Liver (tissue), 9 donors: ENCODE data around the gene OPTC. TPM values are rescaled to one million over a fixed set of nuclear protein-coding genes. Genes with fewer than 3 reads are reported as not detected.
"Not testable (repeated sequence)": the region's sequence is repeated elsewhere in the genome, so short reads cannot be mapped to it uniquely, and the experiment has no call there.

Experiments used
- DNase-seq: peaks from one replicate; pipeline ENCODE4 v3.0.0-alpha.2; 2017; ENCODE audit warnings: low spot score
- H3K27ac ChIP-seq, 2 donors: one replicate each; pipeline ENCODE4 v1.7.0; 2013; ENCODE audit warnings: inconsistent platforms in 2 of 2, low read length in 2 of 2, control low read depth in 1 of 2, low read depth in 1 of 2, mild to moderate bottlenecking in 1 of 2
- H3K27me3 ChIP-seq, 4 donors: one replicate each; pipeline versions ENCODE4 v1.6.1 to v1.7.0; 2013; ENCODE audit warnings: low read length in 3 of 4, inconsistent platforms in 1 of 4, mild to moderate bottlenecking in 1 of 4, moderate library complexity in 1 of 4; ENCODE audit not compliant: control insufficient read depth in 4 of 4, insufficient read depth in 4 of 4
- H3K36me3 ChIP-seq, 4 donors: one replicate each; pipeline versions ENCODE4 v1.6.1 to v1.7.0; 2013; ENCODE audit warnings: low read length in 3 of 4, mild to moderate bottlenecking in 3 of 4, low read depth in 1 of 4, moderate library complexity in 1 of 4; ENCODE audit not compliant: control insufficient read depth in 4 of 4, insufficient read depth in 3 of 4
- H3K4me1 ChIP-seq, 4 donors: one replicate each; pipeline versions ENCODE4 v1.6.1 to v1.7.0; 2013; ENCODE audit warnings: low read length in 3 of 4, mild to moderate bottlenecking in 3 of 4, moderate library complexity in 1 of 4; ENCODE audit not compliant: control insufficient read depth in 4 of 4, insufficient read depth in 4 of 4
- H3K4me3 ChIP-seq, 3 donors: one replicate each; pipeline versions ENCODE4 v1.6.1 to v1.7.0; 2013; ENCODE audit warnings: low read length in 3 of 3, control low read depth in 1 of 3, low read depth in 1 of 3, mild to moderate bottlenecking in 1 of 3
- H3K9ac ChIP-seq, 2 donors: one replicate each; pipeline ENCODE4 v1.7.0; 2013; ENCODE audit warnings: low read length in 2 of 2, mild to moderate bottlenecking in 2 of 2, moderate library complexity in 2 of 2, control low read depth in 1 of 2, low read depth in 1 of 2
- H3K9me3 ChIP-seq, 4 donors: one replicate each; pipeline versions ENCODE4 v1.6.1 to v1.7.0; 2013; ENCODE audit warnings: low read length in 3 of 4; ENCODE audit not compliant: control insufficient read depth in 4 of 4
- FOXA2 ChIP-seq: IDR thresholded peaks from 2 replicates; pipeline ENCODE4 v1.6.1; 2016; ENCODE audit warnings: antibody characterized with exemption
- JUND ChIP-seq, 2 donors: IDR thresholded peaks; 2 replicates each; pipeline ENCODE4 v1.6.1; 2016; ENCODE audit warnings: antibody characterized with exemption in 2 of 2
- MAX ChIP-seq: IDR thresholded peaks from 2 replicates; pipeline ENCODE4 v1.6.1; 2016; ENCODE audit warnings: antibody characterized with exemption
- NR2F2 ChIP-seq: IDR thresholded peaks from 2 replicates; pipeline ENCODE4 v1.6.1; 2016; ENCODE audit warnings: antibody characterized with exemption
- REST ChIP-seq: IDR thresholded peaks from 2 replicates; pipeline ENCODE4 v1.6.1; 2016; ENCODE audit warnings: antibody characterized with exemption, mild to moderate bottlenecking
- RXRA ChIP-seq, 2 donors: IDR thresholded peaks; 2 replicates each; pipeline ENCODE4 v1.6.1; 2017 to 2018; ENCODE audit warnings: antibody characterized with exemption in 2 of 2, mild to moderate bottlenecking in 1 of 2
- SP1 ChIP-seq: IDR thresholded peaks from 2 replicates; pipeline ENCODE4 v1.6.1; 2018; ENCODE audit warnings: antibody characterized with exemption, mild to moderate bottlenecking
- TAF1 ChIP-seq: conservative IDR thresholded peaks from 2 replicates; pipeline ENCODE4 v1.6.1; 2016; ENCODE audit warnings: antibody characterized with exemption, mild to moderate bottlenecking
- YY1 ChIP-seq: IDR thresholded peaks from 2 replicates; pipeline ENCODE4 v1.6.1; 2016; ENCODE audit warnings: antibody characterized with exemption, mild to moderate bottlenecking
- ZBTB33 ChIP-seq: IDR thresholded peaks from 2 replicates; pipeline ENCODE4 v1.6.1; 2016; ENCODE audit warnings: antibody characterized with exemption
- WGBS: extraction: QIAGEN DNeasy Blood & Tissue Kit; methylation state at CpG from one replicate; pipeline ENCODE4 v1.1.7; 2013; 5-methylcytosine and 5-hydroxymethylcytosine counted together
- polyA plus RNA-seq, 2 donors: library from polyadenylated mRNA; stranded (reverse) in 1 of 2; unstranded in 1 of 2; fragments of 200-250 nt in 1 of 2; fragments of >200 nt in 1 of 2; fragmentation: Nextera tagmentation in 1 of 2; extraction: Ambion mirVana in 1 of 2; gene quantifications; one replicate each; pipeline versions ENCODE4 v1.2.1 to v1.2.3, GENCODE V29; 2013 to 2015
- total RNA-seq, 2 donors: library from RNA; depleted of rRNA; stranded (reverse); fragments of >200 nt; gene quantifications; one replicate each; pipeline ENCODE4 v1.2.3, GENCODE V29; 2014
- donor health status: healthy.
- donor health status: healthy.
- donor health status: healthy.
- donor health status: healthy.
- donor health status: healthy.

Gene OPTC
- total and polyA plus RNA-seq, 4 donors = not detected

GRCh38 chr1:203465146-203465798, 28.7 kb upstream of the OPTC start:
- H3K9me3 ChIP-seq = no peaks in the 10 kb centered on the region
- TF ChIP-seq TAF1 (no peak), JUND (IDR thresholded peaks at IDR 0.05) (no peak), REST (no peak), YY1 (no peak), ZBTB33 (no peak), MAX (no peak), FOXA2 (no peak), SP1 (no peak), NR2F2 (no peak)
- H3K4me1 ChIP-seq = peaks cover 0 to 6% (median 0%) of the 10 kb centered on the region in 4 donors
- no peak for DNase-seq
- peak overlapping the region in 1 of 2 donors; percentile 12 for H3K27ac ChIP-seq
- no peak overlapping the region for H3K9ac ChIP-seq
- H3K27me3 ChIP-seq = peaks cover 0 to 3% (median 0%) of the 10 kb centered on the region in 4 donors
- 86% methylated on average over 11 of the region's 11 CpGs for WGBS
- H3K4me3 ChIP-seq = no peak overlapping the region
- H3K36me3 ChIP-seq = no peaks in the 10 kb centered on the region

GRCh38 chr1:203465948-203466347, 28.0 kb upstream of the OPTC start:
- WGBS = 44% methylated on average over 7 of the region's 7 CpGs
- H3K4me1 ChIP-seq = peaks cover 0 to 6% (median 0%) of the 10 kb centered on the region in 4 donors
- DNase-seq = no peak

GRCh38 chr1:203466906-203467549, 26.9 kb upstream of the OPTC start:
- not testable (repeated sequence) for H3K27me3 ChIP-seq, H3K4me1 ChIP-seq, H3K9ac ChIP-seq, H3K9me3 ChIP-seq, H3K4me3 ChIP-seq, H3K36me3 ChIP-seq, DNase-seq, H3K27ac ChIP-seq
- WGBS = 91% methylated on average over 13 of the region's 13 CpGs

More at GRCh38 chr1:203465948-203466347, 28.0 kb upstream of the OPTC start:
- Histone ChIP-seq H3K27me3 (peaks cover 0 to 3% (median 0%) of the 10 kb centered on the region in 4 donors), H3K27ac (no peak overlapping the region), H3K4me3 (no peak overlapping the region), H3K36me3 (no peaks in the 10 kb centered on the region), H3K9ac (no peak overlapping the region), H3K9me3 (no peaks in the 10 kb centered on the region)
- TF ChIP-seq MAX (no peak), RXRA (IDR thresholded peaks at IDR 0.05) (no peak)
